Activated naive CD4-positive, alpha-beta T cell treated with anti-CD3 and anti-CD28 coated beads for 36 hours (primary cell): Measurements from ENCODE around the gene DIRAS2. TPM values are rescaled to one million over a fixed set of nuclear protein-coding genes. Genes with fewer than 3 reads are reported as not detected.

Source experiments
- CTCF ChIA-PET: fragments of 350-600 bp; sonication (Branson Sonifier 250); formaldehyde crosslinking; loops from one replicate; lab custom pipeline; 2021; ENCODE audit warnings: antibody characterized with exemption; lab: Charles Lee
- DNase-seq: peaks from one replicate; pipeline ENCODE4 v3.0.0-alpha.2; 2020
- H3K27ac Mint-ChIP-seq: one replicate; pipeline ENCODE4 v1.8.0; 2021; ENCODE audit warnings: mild to moderate bottlenecking, mixed read lengths
- H3K27me3 Mint-ChIP-seq: one replicate; pipeline ENCODE4 v1.8.0; 2021; ENCODE audit warnings: low read depth, mixed read lengths
- H3K36me3 Mint-ChIP-seq: one replicate; pipeline ENCODE4 v1.8.0; 2021; ENCODE audit warnings: low read depth, mixed read lengths
- H3K4me1 Mint-ChIP-seq: one replicate; pipeline ENCODE4 v1.8.0; 2021; ENCODE audit warnings: low read depth, mixed read lengths
- H3K4me3 Mint-ChIP-seq: one replicate; pipeline ENCODE4 v1.8.0; 2021; ENCODE audit warnings: mild to moderate bottlenecking, moderate library complexity, mixed read lengths
- H3K9me3 Mint-ChIP-seq: one replicate; pipeline ENCODE4 v1.8.0; 2021; ENCODE audit warnings: mixed read lengths
- intact Hi-C: fragments of 100-400 bp; cut with micrococcal nuclease; formaldehyde crosslinking; loops from one replicate; pipeline ENCODE4 v1.15.1; 2023
- total RNA-seq, 2 experiments: library from RNA; stranded (reverse); gene quantifications; one replicate each; pipeline ENCODE4 v1.2.3, GENCODE V29; 2021

Gene DIRAS2
- total RNA-seq, 2 experiments from 2014 or later: not detected

DNA sequence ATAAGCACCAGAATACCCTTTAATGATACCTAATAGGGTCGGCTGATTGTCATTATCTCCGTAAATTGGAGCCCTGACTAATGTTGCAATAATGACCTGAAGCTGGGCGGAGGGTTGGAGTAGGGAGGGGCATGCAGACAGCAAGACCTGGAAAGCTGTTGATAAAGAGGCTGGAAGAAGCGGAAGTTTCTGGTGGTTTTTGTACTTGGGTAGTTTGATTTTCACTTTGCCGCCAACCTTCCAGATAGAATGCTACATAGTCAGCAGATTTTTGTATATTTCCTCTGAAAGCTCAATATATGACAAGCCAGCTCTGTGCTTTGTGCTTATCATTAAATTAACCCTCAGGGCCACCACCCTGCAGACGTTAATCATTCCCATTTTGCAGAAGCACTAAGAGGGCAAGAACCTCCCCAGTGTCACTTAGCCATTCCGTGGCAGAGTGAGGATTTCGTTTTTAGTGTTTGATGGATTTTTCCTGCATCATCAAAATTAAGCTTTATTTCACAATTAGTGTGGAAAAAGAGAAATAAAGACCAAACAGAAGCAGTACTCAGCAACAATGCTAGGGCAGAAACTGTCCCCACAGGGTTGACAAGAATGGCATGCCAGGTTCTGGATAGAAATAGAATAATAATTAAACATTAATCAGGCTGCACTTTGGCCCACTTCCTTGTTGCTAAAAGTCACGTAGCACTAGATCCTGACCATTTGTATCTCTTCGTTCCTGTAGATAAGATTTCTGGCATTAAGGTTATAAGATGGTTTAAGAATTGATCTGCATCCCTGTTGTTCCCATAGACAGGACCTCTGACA is 34.7 kb downstream of the DIRAS2 start:
- no peaks in the 10 kb centered on the region for H3K4me1 Mint-ChIP-seq
- H3K36me3 Mint-ChIP-seq: no peaks in the 10 kb centered on the region
- intact Hi-C loops: no loop called here
- H3K27me3 Mint-ChIP-seq: peaks cover 15% of the 10 kb centered on the region
- no peak for DNase-seq
- H3K27ac Mint-ChIP-seq: no peak overlapping the region
- no peak overlapping the region for H3K4me3 Mint-ChIP-seq
- CTCF ChIA-PET: interaction anchor here (0.7 to 0.8 kb wide), 2 partner anchors 15 to 69 kb away, joined by 3 read pairs; no protein-coding TSS in a partner anchor
- no peaks in the 10 kb centered on the region for H3K9me3 Mint-ChIP-seq

DNA sequence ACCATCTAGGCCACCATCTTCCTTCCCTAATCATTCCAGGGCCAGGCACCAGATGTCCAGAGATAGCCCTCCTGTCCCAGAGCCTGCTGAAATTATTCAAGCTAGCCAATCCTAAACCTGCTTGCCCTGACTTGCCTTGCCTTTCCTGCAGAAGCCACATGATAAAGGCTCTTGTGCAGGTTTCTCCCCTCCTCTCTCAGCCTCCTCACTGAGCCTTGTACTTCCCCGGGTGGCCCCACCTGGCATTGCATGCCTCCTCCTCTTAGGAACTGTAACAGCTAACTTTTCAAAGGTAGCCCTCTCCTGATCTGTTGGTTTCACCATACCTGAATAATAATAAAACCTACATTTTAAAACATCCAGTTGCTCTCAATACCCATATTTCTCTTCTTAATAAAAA is 42.6 kb downstream of the DIRAS2 start:
- Mint-ChIP-seq H3K9me3 (no peaks in the 10 kb centered on the region), H3K4me1 (no peaks in the 10 kb centered on the region), H3K36me3 (no peaks in the 10 kb centered on the region), H3K4me3 (no peak overlapping the region), H3K27ac (no peak overlapping the region), H3K27me3 (peaks cover 28% of the 10 kb centered on the region)
- no peak for DNase-seq
- intact Hi-C loops: no loop called here
- CTCF ChIA-PET: no interaction called here

DNA sequence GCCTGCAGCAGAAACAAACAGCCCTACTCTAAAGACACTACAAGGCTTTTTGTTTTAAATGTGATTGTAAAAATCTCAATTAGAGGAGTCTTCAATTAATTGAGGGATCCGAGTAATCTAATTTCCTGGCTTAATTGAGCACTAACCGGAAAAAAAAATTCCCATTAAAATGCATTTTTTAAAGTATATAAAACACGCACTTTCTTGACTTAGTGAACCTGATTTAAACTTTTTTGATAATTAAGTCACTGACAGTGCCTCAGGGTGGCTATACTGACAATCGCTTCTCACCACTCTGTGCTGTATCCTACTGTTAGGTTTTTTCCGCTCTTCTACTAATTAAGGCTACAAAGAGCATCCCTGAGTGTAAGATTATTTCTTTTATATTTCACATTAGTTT is 44.4 kb downstream of the DIRAS2 start:
- CTCF ChIA-PET: no interaction called here
- no peaks in the 10 kb centered on the region for H3K9me3 Mint-ChIP-seq
- no peaks in the 10 kb centered on the region for H3K36me3 Mint-ChIP-seq
- no peak for DNase-seq
- no peak overlapping the region for H3K27ac Mint-ChIP-seq
- no peak overlapping the region for H3K4me3 Mint-ChIP-seq
- no peaks in the 10 kb centered on the region for H3K4me1 Mint-ChIP-seq
- H3K27me3 Mint-ChIP-seq: peaks cover 35% of the 10 kb centered on the region
- intact Hi-C loops: no loop called here

DNA sequence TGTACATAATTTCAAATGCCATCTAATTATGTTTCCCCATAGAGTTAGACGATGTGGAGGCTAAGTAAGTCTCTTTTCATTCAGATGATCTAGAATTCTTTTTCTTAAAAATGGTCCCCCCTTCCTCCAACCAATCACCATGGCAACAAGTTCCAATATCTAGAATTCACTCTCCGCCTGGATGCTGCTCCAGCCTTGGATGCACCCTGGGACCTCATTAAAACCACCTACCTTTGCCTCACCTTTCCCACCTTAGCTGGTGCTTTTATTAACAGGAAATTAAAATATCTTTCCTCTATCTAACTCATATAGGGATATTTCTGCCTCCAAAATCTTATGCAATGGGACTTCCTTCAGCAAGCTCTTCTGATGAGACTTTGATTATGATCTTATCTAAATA is 49.0 kb downstream of the DIRAS2 start:
- CTCF ChIA-PET: no interaction called here
- intact Hi-C loops: no loop called here
- Mint-ChIP-seq H3K9me3 (no peaks in the 10 kb centered on the region), H3K4me1 (no peaks in the 10 kb centered on the region), H3K4me3 (no peak overlapping the region), H3K36me3 (no peaks in the 10 kb centered on the region), H3K27me3 (peaks cover 16% of the 10 kb centered on the region), H3K27ac (no peak overlapping the region)
- DNase-seq: no peak

DNA sequence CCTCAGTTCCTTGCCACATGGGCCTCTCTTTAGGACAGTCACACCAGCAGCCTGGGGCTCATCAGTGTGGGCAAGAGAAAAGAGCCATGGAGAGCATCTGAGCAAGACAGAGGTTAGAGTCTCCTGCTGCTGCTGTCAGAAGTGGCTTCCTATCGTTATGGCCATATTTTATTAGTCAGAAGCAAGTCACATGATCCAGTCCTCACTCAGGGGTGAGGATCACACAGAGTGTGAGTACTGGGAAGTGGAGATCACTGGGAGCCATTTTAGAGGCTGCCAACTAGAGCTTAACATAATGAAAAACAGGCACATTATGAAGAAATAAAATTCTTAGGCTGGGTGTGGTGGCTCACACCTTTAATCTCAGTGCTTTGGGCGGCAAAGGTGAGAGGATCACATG is 62.0 kb downstream of the DIRAS2 start:
- no peak overlapping the region for H3K4me3 Mint-ChIP-seq
- H3K27ac Mint-ChIP-seq: no peak overlapping the region
- no peaks in the 10 kb centered on the region for H3K9me3 Mint-ChIP-seq
- intact Hi-C loops: no loop called here
- H3K27me3 Mint-ChIP-seq: peaks cover 5% of the 10 kb centered on the region
- no peaks in the 10 kb centered on the region for H3K36me3 Mint-ChIP-seq
- DNase-seq: no peak
- no peaks in the 10 kb centered on the region for H3K4me1 Mint-ChIP-seq
- CTCF ChIA-PET: interaction anchor here (0.6 kb wide), 1 partner anchor 192 kb away, joined by 5 read pairs; no protein-coding TSS in a partner anchor

DNA sequence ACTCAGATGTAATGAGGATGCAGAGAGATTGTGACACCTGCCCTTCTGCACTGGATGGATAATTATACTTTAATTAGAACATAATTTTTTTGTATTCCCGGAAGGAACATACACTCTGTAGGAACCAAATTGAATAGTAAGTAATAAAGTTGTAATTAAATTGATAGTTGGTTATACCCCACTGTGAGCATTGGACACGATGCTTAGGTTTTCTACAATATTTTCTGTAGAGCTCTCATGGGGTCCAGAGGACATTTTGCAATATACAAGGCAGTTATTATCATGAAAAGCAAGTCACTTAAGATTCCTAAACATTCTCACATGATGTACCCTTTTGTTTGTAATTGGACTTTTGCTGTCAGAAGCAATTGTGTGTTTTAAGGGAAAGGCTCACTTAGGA is 63.4 kb downstream of the DIRAS2 start:
- Mint-ChIP-seq H3K36me3 (no peaks in the 10 kb centered on the region), H3K9me3 (no peaks in the 10 kb centered on the region), H3K27me3 (peaks cover 3% of the 10 kb centered on the region), H3K4me1 (no peaks in the 10 kb centered on the region), H3K27ac (no peak overlapping the region), H3K4me3 (no peak overlapping the region)
- CTCF ChIA-PET: no interaction called here
- intact Hi-C loops: no loop called here
- DNase-seq: no peak

DNA sequence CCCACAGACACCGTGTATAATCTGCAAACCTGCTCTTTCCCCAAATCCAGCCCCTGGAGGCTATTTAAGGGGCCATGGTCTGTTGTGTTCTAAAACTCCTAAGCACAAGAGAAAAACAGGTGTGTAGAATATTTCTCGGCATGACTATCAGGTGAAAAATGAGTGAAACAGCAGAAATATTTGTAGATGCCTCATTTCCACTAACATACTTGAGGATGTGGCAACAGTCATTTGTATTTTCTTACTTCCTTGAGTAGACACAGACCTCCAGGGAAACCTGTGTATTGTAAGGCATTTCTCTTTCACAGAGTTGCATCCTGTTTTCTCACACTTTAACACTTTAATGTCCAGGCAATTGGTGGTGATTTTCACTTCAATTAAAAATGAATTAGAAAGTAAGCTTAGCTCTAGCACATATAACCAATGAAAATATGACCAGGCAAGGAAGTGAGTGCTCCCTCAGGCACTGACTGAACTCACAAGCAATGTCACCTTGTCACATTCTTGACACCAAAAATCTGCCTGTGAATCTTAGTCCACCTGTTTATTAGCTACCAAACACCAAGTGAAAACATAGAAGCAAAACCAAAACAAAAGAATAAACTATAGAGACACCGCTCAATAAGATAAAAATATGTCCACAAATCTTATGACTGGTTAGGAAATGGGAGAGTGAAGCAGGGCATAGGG is 64.4 kb downstream of the DIRAS2 start:
- Mint-ChIP-seq H3K9me3 (peaks cover 1% of the 10 kb centered on the region), H3K4me1 (no peaks in the 10 kb centered on the region), H3K4me3 (no peak overlapping the region), H3K36me3 (no peaks in the 10 kb centered on the region), H3K27ac (no peak overlapping the region), H3K27me3 (peaks cover 5% of the 10 kb centered on the region)
- CTCF ChIA-PET: no interaction called here
- no peak for DNase-seq
- intact Hi-C loops: no loop called here

DNA sequence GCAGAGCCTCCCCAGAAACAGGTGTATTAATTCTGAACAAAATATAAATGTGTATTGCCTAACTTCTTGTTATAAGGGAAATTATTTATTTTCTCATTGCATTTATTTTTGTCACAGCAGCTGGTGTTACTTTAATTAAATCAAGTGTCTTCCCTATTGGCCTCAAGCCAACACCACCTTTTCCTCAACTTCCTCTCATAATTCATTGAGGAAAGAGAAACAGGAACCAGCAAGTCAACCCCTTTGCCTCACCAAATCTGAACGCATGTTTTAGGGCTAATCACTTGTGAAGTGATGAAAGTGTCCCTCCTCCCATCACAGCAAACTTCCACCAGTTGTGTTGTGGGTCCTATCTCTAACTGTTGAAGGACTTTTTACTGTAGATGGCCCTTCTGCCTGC is 73.1 kb downstream of the DIRAS2 start:
- no peak overlapping the region for H3K27ac Mint-ChIP-seq
- intact Hi-C loops: no loop called here
- CTCF ChIA-PET: no interaction called here

DNA sequence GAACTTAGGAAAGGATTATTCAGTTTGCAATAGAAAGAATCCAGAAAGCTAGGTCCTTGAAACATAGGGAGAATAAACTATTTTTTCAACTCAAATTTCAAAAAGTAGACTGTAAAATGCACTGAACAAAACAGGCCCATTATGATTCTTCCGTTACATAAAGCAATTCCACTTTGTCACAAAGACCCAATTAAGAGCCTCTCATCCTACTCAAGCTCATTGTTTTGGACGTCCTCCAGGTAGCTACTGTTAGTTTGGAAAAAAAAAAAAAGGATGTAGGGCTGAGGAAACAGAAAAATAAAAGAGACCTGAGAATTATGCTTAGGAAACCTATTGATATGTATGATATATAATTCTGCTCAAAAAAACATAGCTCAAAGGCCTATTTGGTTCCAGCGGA is 74.0 kb downstream of the DIRAS2 start:
- Mint-ChIP-seq H3K4me1 (no peaks in the 10 kb centered on the region), H3K27ac (no peak overlapping the region), H3K27me3 (peaks cover 10% of the 10 kb centered on the region), H3K9me3 (no peaks in the 10 kb centered on the region), H3K4me3 (no peak overlapping the region), H3K36me3 (no peaks in the 10 kb centered on the region)
- CTCF ChIA-PET: interaction anchor here (0.7 kb wide), 1 partner anchor 904 kb away, joined by 3 read pairs; no protein-coding TSS in a partner anchor
- no peak for DNase-seq
- intact Hi-C loops: no loop called here

More for the DNA sequence above, 73.1 kb downstream of the DIRAS2 start:
- no peak overlapping the region for H3K4me3 Mint-ChIP-seq
- no peaks in the 10 kb centered on the region for H3K4me1 Mint-ChIP-seq
- DNase-seq: no peak
- H3K9me3 Mint-ChIP-seq: peaks cover 1% of the 10 kb centered on the region
- H3K36me3 Mint-ChIP-seq: no peaks in the 10 kb centered on the region
- H3K27me3 Mint-ChIP-seq: peaks cover 12% of the 10 kb centered on the region

DNA sequence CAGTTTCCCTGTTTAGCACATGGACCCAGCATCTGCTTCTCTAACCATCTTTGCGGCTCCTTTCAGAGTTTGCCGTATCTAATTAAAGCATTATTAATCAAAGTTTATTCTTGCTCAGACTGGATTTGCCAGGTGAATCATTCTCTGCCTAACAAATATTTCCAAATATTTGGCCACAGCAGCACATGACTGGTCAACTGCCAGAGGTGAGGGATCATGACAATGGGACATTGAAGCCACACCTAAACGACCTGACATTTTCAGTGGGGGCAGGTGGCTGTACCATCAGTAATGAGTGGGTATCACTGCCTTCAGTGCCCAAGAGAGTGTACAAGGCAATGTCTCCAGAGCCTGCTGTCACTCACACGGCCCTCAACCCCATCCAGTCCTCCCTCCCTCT is 80.4 kb downstream of the DIRAS2 start:
- Mint-ChIP-seq H3K36me3 (no peaks in the 10 kb centered on the region), H3K9me3 (no peaks in the 10 kb centered on the region), H3K27me3 (no peaks in the 10 kb centered on the region), H3K4me3 (no peak overlapping the region), H3K4me1 (no peaks in the 10 kb centered on the region), H3K27ac (no peak overlapping the region)
- CTCF ChIA-PET: no interaction called here
- no peak for DNase-seq
- intact Hi-C loops: no loop called here
